B cell (primary cell): Measurements from ENCODE around the gene KIRREL3.

Experiments
- EZH2 ChIP-seq: IDR thresholded peaks from 2 replicates; pipeline ENCODE4 v1.6.1; 2012; ENCODE audit warnings: borderline replicate concordance, low read depth, mild to moderate bottlenecking, moderate library complexity, low read length; ENCODE audit not compliant: insufficient read depth, poor library complexity, severe bottlenecking
- TF ChIP-seq, protein P1 (sequence below): fragments of 200-600 bp; IDR thresholded peaks from one replicate; pipeline ENCODE4 v1.8.0; 2022; ENCODE audit warnings: antibody characterized with exemption, mild to moderate bottlenecking

DNA sequence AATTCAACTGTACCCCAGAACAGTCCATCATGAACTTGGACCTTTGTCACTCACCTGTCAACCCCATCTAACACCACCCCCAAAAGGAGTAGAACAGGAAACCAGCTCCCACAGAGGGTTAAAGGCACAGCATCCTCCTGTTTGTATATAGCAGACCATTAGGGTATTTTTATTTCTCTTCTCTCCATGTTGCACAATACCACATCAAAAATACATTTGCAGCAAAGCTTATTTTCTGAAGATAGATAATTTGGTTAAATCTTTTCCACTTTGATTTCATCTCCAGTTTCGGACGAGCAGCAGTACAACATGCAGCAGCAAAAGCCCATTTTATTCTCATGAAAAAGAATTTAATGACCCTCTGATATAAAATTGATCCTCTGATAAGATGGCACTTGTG is 103.1 kb downstream of the KIRREL3 start:
- TF ChIP-seq, protein P1, sequence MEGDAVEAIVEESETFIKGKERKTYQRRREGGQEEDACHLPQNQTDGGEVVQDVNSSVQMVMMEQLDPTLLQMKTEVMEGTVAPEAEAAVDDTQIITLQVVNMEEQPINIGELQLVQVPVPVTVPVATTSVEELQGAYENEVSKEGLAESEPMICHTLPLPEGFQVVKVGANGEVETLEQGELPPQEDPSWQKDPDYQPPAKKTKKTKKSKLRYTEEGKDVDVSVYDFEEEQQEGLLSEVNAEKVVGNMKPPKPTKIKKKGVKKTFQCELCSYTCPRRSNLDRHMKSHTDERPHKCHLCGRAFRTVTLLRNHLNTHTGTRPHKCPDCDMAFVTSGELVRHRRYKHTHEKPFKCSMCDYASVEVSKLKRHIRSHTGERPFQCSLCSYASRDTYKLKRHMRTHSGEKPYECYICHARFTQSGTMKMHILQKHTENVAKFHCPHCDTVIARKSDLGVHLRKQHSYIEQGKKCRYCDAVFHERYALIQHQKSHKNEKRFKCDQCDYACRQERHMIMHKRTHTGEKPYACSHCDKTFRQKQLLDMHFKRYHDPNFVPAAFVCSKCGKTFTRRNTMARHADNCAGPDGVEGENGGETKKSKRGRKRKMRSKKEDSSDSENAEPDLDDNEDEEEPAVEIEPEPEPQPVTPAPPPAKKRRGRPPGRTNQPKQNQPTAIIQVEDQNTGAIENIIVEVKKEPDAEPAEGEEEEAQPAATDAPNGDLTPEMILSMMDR: no peak
- TF ChIP-seq EZH2: no peak
